Ecto neural progenitor cell (in vitro differentiated cells): Measurements from ENCODE around the gene NAT9.

Experiments
- DNase-seq: peaks from one replicate; pipeline ENCODE4 v3.0.0-alpha.2; 2018; ENCODE audit warnings: low spot score

The NAT9 gene, protein sequence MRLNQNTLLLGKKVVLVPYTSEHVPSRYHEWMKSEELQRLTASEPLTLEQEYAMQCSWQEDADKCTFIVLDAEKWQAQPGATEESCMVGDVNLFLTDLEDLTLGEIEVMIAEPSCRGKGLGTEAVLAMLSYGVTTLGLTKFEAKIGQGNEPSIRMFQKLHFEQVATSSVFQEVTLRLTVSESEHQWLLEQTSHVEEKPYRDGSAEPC

DNA sequence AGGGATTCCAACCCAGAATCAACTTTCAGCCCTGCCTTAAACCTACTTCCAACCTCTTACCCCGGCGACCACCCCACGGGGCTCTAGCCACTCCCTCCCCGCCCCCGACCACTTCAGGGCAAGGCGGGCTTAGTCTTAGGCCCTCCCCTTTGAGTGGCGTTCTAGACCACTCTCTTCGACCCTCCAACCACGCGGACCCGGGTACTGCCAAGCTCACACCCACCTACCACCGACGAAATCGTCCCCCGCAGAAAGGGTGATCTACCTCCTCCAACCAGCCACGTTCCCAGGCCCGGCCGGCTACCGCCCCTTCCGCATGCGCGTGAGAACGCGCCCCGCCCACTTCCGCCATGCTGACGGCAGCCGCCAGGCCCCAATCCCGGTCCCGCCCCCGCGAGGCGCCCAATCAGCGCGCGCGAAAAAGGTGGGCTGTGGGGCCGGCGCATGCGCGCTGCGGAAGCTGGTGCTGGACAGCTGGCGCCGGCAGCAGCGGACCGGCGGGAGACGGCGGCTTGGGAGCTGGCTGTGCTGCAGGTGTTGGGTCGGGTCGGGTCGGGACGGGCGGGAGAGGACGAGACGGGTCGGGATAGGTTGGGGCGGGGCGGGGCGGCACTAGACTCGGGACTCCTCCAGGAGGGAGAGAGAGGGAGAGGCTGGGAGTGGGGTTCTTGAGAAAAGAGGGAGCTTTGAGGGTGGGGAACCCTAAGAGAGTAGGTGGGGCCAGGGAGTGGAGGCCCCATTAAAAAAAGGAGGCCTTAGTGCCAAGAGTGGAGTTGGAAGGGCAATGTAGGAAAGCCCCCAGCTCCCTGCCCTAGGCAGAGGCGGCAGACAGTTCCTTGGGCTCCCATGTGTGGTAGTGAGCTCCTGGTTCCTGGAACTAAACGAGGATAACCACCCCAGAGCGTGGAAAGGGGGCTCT is at the start of gene NAT9:
Gene NAT9 (minus strand): TSS at position 302 of the 919 bp plus-strand sequence. CDS start 647 bp downstream, outside the sequence.
- peak; percentile 100 for DNase-seq

DNA sequence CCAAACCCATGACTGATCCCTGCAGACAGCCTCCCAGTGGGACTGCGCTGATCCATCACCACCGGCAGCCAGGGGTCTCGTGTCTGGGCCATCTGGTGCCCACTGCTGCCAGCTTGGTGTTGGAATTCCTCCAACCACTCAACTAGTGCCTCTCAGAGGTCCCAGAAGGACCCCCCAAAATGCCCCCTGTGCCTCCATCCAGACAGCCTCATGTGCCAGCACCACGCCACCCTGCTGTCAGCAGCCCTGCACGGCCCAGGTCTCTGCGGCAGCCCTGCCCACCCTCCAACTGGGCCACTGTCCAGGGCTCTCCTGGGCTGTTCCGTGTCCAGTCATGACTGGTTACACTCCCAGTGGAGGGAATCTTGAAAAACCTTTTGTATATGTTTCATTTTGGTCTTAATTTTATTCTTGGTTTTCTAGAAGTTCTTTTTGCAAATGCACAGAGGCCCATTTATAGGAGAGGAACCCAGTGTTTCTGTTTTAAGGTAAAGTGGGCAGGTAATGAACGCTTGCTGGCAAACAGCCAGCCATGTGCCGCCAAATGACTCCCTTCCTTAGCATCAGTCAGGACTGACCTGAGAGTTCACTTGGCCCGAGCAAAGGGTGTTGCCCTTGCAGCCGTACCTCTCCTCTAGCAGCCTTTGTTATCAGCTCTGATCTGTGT is 48.9 kb upstream of the NAT9 start:
- no peak for DNase-seq

DNA sequence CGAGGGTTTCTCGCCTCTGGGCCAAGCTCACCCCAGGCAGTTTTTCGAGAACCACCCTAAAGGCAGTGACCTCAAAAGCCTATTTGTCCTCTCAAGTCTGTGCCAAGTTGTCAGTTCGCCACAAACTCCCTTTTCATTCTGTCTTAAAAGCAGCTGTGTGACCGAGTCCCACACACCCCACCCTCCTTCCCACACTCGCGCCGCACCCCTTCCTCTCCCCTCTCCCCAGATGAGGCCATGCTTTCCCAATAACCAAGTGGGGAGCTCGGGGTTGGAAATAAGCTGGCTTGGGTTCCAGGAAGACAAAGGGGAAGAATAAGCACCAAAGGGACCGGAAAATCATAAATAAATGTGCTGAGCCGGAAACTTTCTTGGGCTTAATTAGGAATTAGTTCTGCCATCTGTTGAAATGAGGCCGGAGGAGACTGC is 46.8 kb upstream of the NAT9 start:
- DNase-seq: no peak

DNA sequence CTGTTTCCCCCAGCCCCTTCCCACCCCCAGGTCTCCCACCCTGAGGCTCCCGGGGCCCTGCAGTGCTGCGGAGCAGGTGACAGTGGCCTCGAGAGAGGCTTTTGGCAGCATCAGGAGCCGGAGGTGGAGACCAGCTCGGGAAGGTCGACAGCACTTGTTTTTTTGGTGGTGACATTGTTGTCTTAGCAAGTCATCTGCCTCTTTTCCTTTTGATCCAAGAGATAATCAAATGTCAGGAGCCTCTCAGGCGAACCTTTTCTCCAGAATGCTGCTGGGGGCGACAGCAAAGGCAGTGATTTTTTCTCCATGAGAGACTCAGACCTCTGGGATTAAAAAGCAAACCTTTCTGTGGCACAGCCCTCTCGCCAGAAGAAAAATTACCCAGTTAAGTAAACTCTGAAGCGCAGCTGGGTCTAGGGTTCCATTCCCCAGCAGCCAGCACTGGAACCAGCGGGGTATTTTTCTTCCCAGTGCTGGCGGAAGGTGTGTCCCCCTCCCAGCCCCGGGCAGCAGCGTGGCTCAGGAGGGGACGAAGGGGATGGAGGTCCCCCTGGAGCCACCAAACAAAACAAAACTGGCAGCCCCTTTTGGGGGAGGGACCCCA is 46.3 kb upstream of the NAT9 start:
- no peak for DNase-seq

DNA sequence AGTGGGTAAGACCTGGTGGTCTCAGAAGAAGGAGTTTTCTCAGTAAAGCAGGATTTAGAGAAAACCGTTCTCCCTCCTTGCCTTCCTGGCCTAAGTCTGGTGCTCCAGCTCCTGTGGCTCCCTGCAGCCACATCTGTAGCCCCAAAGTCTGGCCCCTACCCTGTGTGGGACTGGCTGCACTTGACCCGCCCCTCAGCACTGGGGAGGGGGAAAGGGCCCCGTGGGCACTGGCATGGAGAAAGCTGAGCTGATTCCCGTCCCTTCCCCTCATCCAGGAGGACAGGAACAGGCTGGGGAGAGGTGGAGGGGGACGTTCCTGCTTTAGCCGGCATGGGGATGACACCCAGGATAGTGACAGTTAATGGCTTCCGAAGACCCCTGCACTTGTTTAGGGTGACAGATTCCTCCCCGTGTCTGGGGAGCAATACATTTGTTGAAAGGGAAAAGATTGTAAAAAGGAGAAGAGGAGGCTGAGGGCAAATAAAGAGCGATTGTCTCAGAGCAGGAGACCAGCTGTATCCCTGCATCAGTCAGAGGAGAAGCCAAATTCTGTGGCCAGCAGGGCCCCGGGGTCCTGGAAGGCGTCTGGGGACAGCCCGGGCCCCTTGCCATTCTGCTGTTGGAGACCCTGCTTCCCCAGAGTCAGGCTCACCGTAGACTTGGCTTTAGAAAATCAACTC is 45.6 kb upstream of the NAT9 start:
- DNase-seq: no peak

DNA sequence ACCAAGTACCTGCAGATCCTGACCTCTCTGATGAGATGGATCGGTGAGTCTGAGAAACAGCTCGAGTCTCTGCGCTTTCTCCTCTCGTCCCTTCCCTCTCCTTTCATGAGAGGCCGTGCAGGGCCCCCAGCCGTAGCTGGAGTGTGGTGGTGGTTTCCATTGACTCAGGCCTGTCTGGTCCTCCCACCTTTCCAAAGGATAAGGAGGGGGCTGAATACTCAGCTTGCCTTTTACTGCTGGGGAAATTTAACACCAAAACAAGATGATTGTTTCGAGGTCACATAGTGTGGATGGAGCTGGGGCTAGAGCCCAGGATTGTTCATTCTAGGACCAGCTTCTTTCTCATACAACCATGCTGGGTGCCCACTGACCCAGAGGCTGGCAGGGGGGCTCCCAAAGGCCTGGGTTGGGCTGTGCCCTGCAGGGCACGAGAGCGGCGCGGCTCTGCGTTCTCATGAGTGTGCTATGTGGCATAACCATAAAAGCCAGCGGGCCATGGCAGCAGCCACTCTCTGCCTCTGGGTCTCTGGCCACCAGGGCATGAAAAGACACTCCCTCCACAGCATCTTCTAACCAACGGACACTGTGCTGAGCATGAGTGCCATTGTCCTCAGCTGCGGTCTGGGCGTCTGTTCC is 43.8 kb upstream of the NAT9 start:
- no peak for DNase-seq

DNA sequence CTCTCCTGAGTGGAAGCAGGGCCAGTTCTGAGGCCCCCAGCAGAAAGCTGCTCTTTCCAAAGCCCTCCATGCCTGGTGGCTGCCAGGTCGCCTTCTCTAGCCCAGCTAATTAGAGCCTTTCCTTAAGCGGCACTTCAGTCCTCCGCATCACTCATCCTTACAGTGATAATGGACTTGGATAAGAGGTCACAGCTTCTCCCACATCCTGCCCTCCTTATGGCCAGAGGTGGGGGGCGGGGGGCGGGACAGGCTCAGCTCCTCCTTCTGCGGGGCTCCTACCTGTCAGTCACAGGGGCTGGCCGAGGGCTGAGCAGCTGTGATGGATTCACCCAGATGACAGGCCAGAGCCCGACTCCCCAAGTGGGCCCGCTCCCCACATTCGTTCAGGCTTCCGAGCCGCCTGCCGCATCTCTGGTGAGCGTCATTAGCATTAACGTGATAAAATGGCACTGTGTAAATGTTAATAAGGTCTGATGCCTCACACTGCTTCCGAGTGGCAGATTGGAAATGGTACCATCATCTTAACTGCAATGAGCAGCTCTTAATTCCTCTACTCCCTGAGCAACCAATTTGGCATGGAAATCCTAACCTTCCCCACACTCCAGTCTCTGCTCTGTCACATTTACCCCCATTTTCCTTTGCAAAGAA is 42.3 kb upstream of the NAT9 start:
- no peak for DNase-seq

DNA sequence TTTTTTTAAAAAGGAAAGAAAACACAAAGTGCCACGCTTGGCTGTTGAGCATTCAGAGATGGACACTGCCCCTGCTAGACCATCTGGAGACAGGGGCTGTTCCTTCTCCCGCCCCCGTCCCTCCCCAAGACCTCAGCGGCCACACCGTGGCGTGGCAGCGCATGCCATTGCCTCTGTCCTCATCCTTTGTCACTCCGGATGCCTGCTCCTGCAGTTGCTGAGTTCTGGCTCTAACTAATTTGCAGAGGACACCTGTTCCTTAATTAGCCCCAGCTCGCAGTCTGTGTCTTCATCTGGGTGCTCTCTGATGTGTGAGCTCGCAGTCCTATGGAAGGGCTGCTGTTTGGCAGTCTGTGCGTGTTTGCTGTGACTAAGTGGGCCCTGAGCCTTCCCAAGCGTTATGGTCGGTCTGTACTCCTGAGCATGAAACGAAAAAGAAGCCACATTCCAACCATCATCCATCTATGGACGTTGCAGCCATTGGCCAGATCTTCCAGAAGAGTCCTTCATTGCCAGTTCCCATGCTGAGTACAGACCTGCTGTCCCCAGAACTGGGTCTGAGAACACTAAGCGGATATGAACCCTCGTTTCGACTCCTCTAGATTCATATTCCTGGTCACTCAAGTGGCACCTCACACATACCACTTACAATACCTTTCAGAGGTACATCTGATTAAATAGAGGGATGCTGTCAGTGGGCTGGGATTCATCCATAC is 40.9 kb upstream of the NAT9 start:
- DNase-seq: no peak

DNA sequence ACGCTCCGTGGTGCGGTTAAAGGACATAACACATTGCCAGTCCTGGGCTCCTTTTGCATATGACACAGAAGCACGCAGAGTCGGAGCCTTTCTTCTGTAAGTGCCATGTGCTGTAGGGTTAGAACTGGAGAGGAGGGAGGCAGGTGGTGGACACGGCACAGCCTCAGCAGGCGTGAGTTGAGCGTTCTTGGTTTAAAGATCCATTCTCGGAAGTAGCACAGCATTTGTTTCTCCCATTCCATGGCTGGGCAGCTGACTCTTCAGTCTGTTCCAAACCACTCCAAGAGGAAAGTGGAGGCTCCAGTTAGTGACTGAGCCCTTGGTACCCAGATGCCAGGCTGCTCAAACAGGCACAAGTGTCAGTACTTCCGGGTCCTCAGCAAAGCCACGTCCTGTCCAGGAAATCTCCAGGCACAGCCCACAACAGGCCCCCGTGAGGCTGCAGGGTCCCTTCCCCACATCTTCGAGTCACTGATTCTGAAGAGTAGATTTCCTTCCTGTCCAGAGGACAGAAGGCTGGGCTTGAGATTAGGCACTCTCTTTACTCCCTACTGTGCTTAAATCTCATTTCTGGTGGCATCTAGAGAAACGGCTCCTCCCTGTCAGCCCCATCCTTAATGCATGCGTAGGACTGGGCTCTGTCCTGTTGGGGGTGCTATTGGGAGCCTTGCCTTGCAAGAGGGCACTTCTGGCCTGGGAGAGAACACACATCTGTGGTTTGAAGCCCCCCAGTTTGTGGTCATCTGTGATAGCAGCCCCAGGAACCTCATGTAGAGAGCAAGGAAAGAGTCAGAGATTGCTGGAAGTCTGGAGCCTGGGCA is 39.6 kb upstream of the NAT9 start:
- DNase-seq: peak; percentile 77

DNA sequence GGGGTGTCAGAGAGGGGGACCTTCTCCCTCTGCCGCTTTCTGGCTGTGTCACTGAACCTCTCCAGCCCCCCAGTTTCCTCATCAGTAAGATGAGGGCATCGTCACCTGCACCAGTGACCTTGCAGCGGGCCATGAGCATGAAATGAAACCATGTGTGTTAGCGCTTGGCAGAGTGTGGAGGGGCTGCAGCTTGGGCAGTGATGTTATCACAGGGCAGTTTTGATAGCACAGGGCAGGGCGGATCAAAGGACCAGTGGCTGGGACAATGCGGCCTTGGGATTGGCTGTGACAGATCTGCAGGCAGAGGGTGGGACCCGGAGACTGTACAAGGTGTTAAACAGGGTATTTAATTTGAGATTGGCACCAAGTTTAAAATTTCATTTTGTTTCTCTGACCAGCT is 38.9 kb upstream of the NAT9 start:
- no peak for DNase-seq

DNA sequence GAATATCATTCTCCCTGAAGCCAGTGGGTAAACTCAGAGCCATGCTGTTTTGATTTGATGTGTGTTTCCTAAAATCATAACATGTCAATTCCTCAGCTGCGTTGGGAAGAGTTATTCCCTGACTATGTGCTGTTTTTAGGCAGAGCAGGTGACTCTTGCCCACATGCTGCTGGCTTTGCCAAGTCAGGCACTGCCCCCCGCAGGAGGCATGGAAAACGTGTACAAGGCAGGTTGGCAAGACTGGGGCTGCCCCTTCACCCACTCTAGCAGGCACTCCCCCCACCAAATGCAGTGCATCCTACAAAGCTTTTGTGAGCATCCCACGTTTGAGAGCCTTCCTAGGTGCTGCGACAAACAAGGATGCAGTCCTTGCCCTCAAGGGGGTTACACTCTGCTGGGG is 38.3 kb upstream of the NAT9 start:
- DNase-seq: no peak

DNA sequence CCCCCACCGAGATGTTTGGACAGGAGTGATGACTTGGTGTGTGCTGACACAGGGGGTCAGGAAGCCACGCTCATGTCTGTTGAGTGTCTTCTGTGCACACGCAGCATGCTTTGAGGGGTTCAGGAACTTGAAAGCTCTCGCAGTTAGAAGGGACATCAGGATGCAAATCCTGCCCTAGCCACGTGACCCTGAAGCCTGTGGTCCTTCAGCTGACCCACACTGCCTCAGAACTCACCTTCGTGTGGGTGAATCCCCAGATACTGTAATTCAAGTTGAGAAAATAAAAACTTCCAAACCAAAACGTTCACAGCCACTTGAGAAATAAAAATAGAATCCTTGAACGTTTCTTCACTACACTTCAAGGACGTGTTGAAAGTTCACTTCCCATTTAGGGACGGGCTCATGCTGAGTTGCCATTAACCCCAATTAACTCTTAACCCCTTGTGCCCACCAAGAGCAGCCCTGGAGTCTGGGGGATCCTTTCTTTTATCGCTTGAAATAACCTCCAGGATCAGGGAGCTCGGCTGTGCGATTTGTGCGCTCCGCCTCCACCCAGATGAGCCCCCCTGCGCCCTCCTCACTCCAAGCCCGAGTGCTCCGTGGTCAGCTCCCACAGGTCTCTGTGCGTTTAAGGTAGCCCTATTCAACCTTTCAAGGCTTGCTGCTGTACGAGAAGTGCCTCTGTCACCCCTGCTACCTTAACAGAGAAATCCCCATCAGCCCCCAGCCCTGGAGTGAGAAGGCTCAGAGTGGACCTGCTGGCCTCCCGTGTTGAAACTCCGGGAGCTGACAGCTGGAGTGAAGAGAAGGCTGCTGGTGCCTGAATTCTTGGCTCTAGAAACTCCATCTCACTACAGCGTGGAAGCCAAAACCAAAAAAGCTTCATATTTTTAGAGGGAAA is 36.2 kb upstream of the NAT9 start:
- no peak for DNase-seq

DNA sequence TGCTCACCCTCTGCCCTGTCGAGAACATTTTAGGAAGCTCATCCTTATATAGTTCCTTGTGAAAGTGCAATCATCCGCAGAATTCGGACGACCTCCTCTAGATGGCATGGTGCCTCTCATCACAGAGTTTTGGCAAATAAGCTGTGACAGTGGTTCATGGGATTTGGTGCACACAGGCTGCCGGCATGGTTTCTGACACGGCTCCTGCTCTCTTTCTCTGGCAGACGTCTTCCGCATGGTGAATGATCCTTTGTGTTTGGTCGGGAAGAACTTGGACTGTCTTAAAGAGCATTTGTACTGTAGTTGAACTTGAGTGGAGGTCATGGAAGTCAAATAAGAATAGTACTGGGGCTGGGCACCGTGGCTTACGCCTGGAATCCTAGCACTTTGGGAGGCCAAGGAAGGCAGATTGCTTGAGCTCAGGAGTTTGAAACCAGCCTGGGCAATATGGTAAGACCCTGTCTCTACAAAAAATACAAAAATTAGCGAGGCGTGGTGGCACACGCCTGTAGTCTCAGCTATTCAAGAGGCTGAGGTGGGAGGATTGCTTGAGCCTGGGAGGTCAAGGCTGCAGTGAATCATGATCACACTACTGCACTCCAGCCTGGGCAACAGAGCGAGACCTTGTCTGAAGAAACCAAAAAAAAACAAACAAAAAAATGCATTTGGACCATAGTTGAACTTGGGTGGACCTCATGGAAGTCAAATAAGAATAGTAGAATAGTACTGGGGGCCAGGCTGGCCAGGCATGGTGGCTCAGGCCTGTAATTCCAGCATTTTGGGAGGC is 34.7 kb upstream of the NAT9 start:
- DNase-seq: no peak

DNA sequence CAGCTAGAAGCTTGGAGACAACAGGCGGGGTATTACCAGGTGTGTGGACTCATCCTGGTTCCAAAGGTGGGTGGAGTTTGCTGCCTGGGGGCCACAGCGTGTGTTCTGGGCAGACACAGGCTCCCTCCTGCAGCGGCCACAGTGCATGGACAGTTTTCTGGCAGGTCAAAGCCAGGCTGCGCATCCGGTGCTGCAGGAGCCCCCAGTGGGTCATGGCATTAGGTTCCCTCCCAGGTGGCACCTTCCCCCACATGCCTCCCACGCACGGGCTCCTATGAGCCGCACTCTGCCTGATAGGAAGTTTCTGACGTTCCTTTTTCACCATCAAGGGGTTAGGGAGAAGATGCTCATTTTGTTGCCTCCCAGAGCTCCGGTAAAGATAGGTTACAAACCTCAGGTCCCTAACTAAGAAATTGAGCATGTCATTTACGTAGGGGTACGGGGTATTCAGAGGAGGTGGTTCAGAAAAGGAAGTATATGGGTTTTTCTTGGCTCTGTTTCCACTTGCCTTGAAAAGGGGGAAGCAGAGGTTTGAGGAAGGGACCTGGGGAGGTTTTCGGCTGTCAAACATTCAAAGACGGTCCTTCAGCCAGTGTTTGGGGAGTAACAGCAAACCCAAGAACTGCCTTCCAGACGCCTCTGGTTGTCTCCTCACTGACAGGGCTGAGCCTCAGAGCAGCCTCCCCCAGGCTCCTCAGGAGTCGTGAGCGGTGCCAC is 32.7 kb upstream of the NAT9 start:
- DNase-seq: no peak

DNA sequence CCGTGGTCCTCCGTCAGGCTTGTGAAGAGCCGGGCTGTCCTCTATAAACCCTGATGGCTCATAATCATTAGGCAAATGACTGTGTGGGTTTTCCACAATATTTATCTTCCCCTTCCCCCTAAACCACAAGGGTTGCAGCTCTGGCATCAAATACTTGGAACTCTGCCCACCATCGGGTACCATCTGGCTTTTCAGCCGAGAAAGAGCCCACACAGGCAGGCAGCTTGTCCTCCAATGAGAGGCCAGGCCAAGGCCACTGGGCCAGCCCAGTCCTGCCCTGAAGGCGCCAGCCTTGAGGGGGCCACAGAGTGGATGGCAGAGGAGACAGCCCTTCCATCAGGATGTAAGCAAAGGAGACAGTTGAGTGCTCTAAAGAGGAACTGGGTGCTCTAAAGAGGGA is 31.8 kb upstream of the NAT9 start:
- DNase-seq: no peak

DNA sequence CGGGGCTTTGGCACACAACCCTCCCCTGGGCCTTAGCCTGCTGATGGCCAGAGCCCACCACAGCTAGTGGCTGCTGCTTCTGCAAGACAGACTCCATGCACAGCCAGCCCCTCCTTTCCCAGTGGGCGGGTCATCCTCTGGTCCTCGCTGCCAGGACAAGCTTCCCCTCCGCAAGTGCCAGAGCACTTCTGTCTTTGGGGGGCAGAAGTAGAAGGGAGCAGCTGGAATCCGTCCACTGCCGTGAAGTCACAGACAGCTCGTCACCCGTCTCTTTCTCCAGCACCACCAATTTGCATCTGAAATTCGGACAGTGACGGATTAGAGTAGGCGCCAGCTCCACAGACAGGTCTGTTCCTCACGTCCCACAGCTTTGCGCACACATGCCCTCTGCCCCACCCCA is 31.3 kb upstream of the NAT9 start:
- no peak for DNase-seq

DNA sequence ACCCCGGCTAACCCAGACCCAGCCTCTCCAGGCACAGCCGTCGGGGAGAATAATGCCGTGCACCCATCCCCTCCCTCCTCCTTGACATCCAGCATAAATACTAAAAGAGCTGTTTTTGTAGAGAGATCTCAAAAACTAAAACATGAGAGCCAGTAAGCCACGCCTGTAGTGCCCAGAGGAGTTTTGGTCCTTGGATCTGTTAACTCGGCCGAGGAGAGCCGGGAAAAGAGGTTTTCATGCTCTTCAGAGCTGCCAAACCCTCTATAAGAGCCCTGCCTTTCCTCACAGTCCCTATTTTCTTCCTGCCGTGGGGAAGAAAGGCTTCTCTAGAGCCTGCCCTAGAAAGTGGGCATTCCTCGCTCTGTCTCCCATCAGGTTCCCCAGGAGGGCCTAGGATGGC is 30.2 kb upstream of the NAT9 start:
- DNase-seq: no peak
